ENCODE data around the gene OBP2A.

Gene OBP2A

GRCh38 chr9:135596211-135596610 lies 50.3 kb downstream of the OBP2A start:
- H3K4me3 ChIP-seq (ENCODE audit: insufficient read depth, low read depth, low read length, poor library complexity, severe bottlenecking): no peak overlapping the region
- no peaks in the 10 kb centered on the region for H3K4me1 ChIP-seq (ENCODE audit: control insufficient read depth, insufficient read depth, low read length, poor library complexity, severe bottlenecking)
- H3K9me3 ChIP-seq (ENCODE audit: control insufficient read depth, low read length): no peaks in the 10 kb centered on the region
- H3K27me3 ChIP-seq (replicated peaks; ENCODE audit: control insufficient read depth, insufficient read depth, low read length, poor library complexity, severe bottlenecking): no peaks in the 10 kb centered on the region
- H3K36me3 ChIP-seq (ENCODE audit: control insufficient read depth, insufficient read depth, low read length): no peaks in the 10 kb centered on the region
- H3K27ac ChIP-seq (ENCODE audit: insufficient read depth, low read length, poor library complexity, severe bottlenecking): no peak overlapping the region
- no peak for DNase-seq

Measured in effector memory CD4-positive, alpha-beta T cell (primary cell).